ENCODE data around the gene GMPPB. TPM values are rescaled to one million over a fixed set of nuclear protein-coding genes. Genes with fewer than 3 reads are reported as not detected.

GMPPB gene
- polyA plus RNA-seq, 2 donors: 17.7 to 32.1 TPM

- Histone ChIP-seq H3K27ac (ENCODE audit: low read depth in 2 of 2, low read length in 1 of 2) (no peak overlapping the region), H3K36me3 (ENCODE audit: control insufficient read depth in 2 of 2, insufficient read depth in 2 of 2, low read length in 1 of 2) (peaks cover 7 to 29% of the 10 kb centered on the region in 2 donors)
- WGBS, 2 donors: 94 to 96% methylated on average over 1 of the region's 1 CpG
Observed at GRCh38 chr3:49733551-49733950, 9.8 kb upstream of the GMPPB start.

GRCh38 chr3:49732597-49732996 lies 8.8 kb upstream of the GMPPB start:
- no peaks in the 10 kb centered on the region for H3K27me3 ChIP-seq (ENCODE audit: control insufficient read depth in 1 of 2, insufficient read depth in 2 of 2, low read length in 2 of 2)
- H3K36me3 ChIP-seq (ENCODE audit: control insufficient read depth in 2 of 2, insufficient read depth in 2 of 2, low read length in 1 of 2): peaks cover 13 to 27% of the 10 kb centered on the region in 2 donors
- no peaks in the 10 kb centered on the region for H3K9me3 ChIP-seq (ENCODE audit: control insufficient read depth in 2 of 2, insufficient read depth in 1 of 2, low read depth in 1 of 2, low read length in 1 of 2)
- no peak overlapping the region for H3K27ac ChIP-seq (ENCODE audit: low read depth in 2 of 2, low read length in 1 of 2)
- WGBS, 2 donors: 89 to 94% methylated on average over 11 of the region's 11 CpGs
- H3K4me3 ChIP-seq (ENCODE audit: low read depth in 1 of 2, low read length in 2 of 2): no peak overlapping the region
- H3K4me1 ChIP-seq (ENCODE audit: control insufficient read depth in 2 of 2, insufficient read depth in 2 of 2, low read length in 1 of 2): no peaks in the 10 kb centered on the region

More at GRCh38 chr3:49733551-49733950, 9.8 kb upstream of the GMPPB start:
- no peaks in the 10 kb centered on the region for H3K4me1 ChIP-seq (ENCODE audit: control insufficient read depth in 2 of 2, insufficient read depth in 2 of 2, low read length in 1 of 2)
- H3K27me3 ChIP-seq (ENCODE audit: control insufficient read depth in 1 of 2, insufficient read depth in 2 of 2, low read length in 2 of 2): no peaks in the 10 kb centered on the region
- no peak overlapping the region for H3K4me3 ChIP-seq (ENCODE audit: low read depth in 1 of 2, low read length in 2 of 2)
- H3K9me3 ChIP-seq (ENCODE audit: control insufficient read depth in 2 of 2, insufficient read depth in 1 of 2, low read depth in 1 of 2, low read length in 1 of 2): no peaks in the 10 kb centered on the region

- H3K36me3 ChIP-seq (ENCODE audit: control insufficient read depth in 2 of 2, insufficient read depth in 2 of 2, low read length in 1 of 2): peaks cover 14 to 27% of the 10 kb centered on the region in 2 donors
- no peak overlapping the region for H3K4me3 ChIP-seq (ENCODE audit: low read depth in 1 of 2, low read length in 2 of 2)
- 98 to 99% methylated on average over 4 of the region's 4 CpGs for WGBS, 2 donors
- H3K27ac ChIP-seq (ENCODE audit: low read depth in 2 of 2, low read length in 1 of 2): no peak overlapping the region
- H3K27me3 ChIP-seq (ENCODE audit: control insufficient read depth in 1 of 2, insufficient read depth in 2 of 2, low read length in 2 of 2): no peaks in the 10 kb centered on the region
- H3K4me1 ChIP-seq (ENCODE audit: control insufficient read depth in 2 of 2, insufficient read depth in 2 of 2, low read length in 1 of 2): no peaks in the 10 kb centered on the region
- H3K9me3 ChIP-seq (ENCODE audit: control insufficient read depth in 2 of 2, insufficient read depth in 1 of 2, low read depth in 1 of 2, low read length in 1 of 2): no peaks in the 10 kb centered on the region
Observed at GRCh38 chr3:49729966-49730609, 6.3 kb upstream of the GMPPB start.

GRCh38 chr3:49727924-49728361 lies 4.2 kb upstream of the GMPPB start:
- Histone ChIP-seq H3K4me1 (ENCODE audit: control insufficient read depth in 2 of 2, insufficient read depth in 2 of 2, low read length in 1 of 2) (peaks cover 0 to 7% of the 10 kb centered on the region in 2 donors), H3K27ac (ENCODE audit: low read depth in 2 of 2, low read length in 1 of 2) (no peak overlapping the region), H3K27me3 (ENCODE audit: control insufficient read depth in 1 of 2, insufficient read depth in 2 of 2, low read length in 2 of 2) (no peaks in the 10 kb centered on the region), H3K36me3 (ENCODE audit: control insufficient read depth in 2 of 2, insufficient read depth in 2 of 2, low read length in 1 of 2) (peaks cover 11 to 24% of the 10 kb centered on the region in 2 donors), H3K9me3 (ENCODE audit: control insufficient read depth in 2 of 2, insufficient read depth in 1 of 2, low read depth in 1 of 2, low read length in 1 of 2) (no peaks in the 10 kb centered on the region), H3K4me3 (ENCODE audit: low read depth in 1 of 2, low read length in 2 of 2) (no peak overlapping the region)
- WGBS, 2 donors: 93 to 94% methylated on average over 15 of the region's 15 CpGs

GRCh38 chr3:49727154-49727923 lies 3.6 kb upstream of the GMPPB start:
- no peaks in the 10 kb centered on the region for H3K9me3 ChIP-seq (ENCODE audit: control insufficient read depth in 2 of 2, insufficient read depth in 1 of 2, low read depth in 1 of 2, low read length in 1 of 2)

GRCh38 chr3:49725906-49726681 lies 2.3 kb upstream of the GMPPB start:
- 75 to 76% methylated on average over 11 of the region's 11 CpGs for WGBS, 2 donors
- no peaks in the 10 kb centered on the region for H3K9me3 ChIP-seq (ENCODE audit: control insufficient read depth in 2 of 2, insufficient read depth in 1 of 2, low read depth in 1 of 2, low read length in 1 of 2)
- no peak overlapping the region for H3K4me3 ChIP-seq (ENCODE audit: low read depth in 1 of 2, low read length in 2 of 2)
- H3K27ac ChIP-seq (ENCODE audit: low read depth in 2 of 2, low read length in 1 of 2): peak overlapping the region in 1 of 2 donors; percentile 24
- H3K36me3 ChIP-seq (ENCODE audit: control insufficient read depth in 2 of 2, insufficient read depth in 2 of 2, low read length in 1 of 2): peaks cover 14 to 34% of the 10 kb centered on the region in 2 donors
- no peaks in the 10 kb centered on the region for H3K27me3 ChIP-seq (ENCODE audit: control insufficient read depth in 1 of 2, insufficient read depth in 2 of 2, low read length in 2 of 2)
- H3K4me1 ChIP-seq (ENCODE audit: control insufficient read depth in 2 of 2, insufficient read depth in 2 of 2, low read length in 1 of 2): peaks cover 0 to 15% of the 10 kb centered on the region in 2 donors

More at GRCh38 chr3:49727154-49727923, 3.6 kb upstream of the GMPPB start:
- Histone ChIP-seq H3K4me3 (ENCODE audit: low read depth in 1 of 2, low read length in 2 of 2) (no peak overlapping the region), H3K36me3 (ENCODE audit: control insufficient read depth in 2 of 2, insufficient read depth in 2 of 2, low read length in 1 of 2) (peaks cover 11 to 25% of the 10 kb centered on the region in 2 donors), H3K27me3 (ENCODE audit: control insufficient read depth in 1 of 2, insufficient read depth in 2 of 2, low read length in 2 of 2) (no peaks in the 10 kb centered on the region), H3K27ac (ENCODE audit: low read depth in 2 of 2, low read length in 1 of 2) (no peak overlapping the region), H3K4me1 (ENCODE audit: control insufficient read depth in 2 of 2, insufficient read depth in 2 of 2, low read length in 1 of 2) (peaks cover 0 to 13% of the 10 kb centered on the region in 2 donors)
- WGBS, 2 donors: 88 to 91% methylated on average over 19 of the region's 19 CpGs

- no peaks in the 10 kb centered on the region for H3K27me3 ChIP-seq (ENCODE audit: control insufficient read depth in 1 of 2, insufficient read depth in 2 of 2, low read length in 2 of 2)
- no peaks in the 10 kb centered on the region for H3K9me3 ChIP-seq (ENCODE audit: control insufficient read depth in 2 of 2, insufficient read depth in 1 of 2, low read depth in 1 of 2, low read length in 1 of 2)
- peaks cover 0 to 15% of the 10 kb centered on the region in 2 donors for H3K4me1 ChIP-seq (ENCODE audit: control insufficient read depth in 2 of 2, insufficient read depth in 2 of 2, low read length in 1 of 2)
- H3K36me3 ChIP-seq (ENCODE audit: control insufficient read depth in 2 of 2, insufficient read depth in 2 of 2, low read length in 1 of 2): peaks cover 16 to 39% of the 10 kb centered on the region in 2 donors
- H3K27ac ChIP-seq (ENCODE audit: low read depth in 2 of 2, low read length in 1 of 2): peak overlapping the region; percentile 91 to 97
- 11 to 19% methylated on average over 6 of the region's 6 CpGs for WGBS, 2 donors
- peak overlapping the region; percentile 60 to 63 for H3K4me3 ChIP-seq (ENCODE audit: low read depth in 1 of 2, low read length in 2 of 2)
Observed at GRCh38 chr3:49724586-49724985, 835 bp upstream of the GMPPB start.

GRCh38 chr3:49723296-49723627 lies 489 bp downstream of the GMPPB start:
- Histone ChIP-seq H3K36me3 (ENCODE audit: control insufficient read depth in 2 of 2, insufficient read depth in 2 of 2, low read length in 1 of 2) (peaks cover 16 to 39% of the 10 kb centered on the region in 2 donors), H3K4me3 (ENCODE audit: low read depth in 1 of 2, low read length in 2 of 2) (peak overlapping the region; percentile 93 to 96)

GRCh38 chr3:49722896-49723295 lies 855 bp downstream of the GMPPB start:
- 59 to 64% methylated on average over 8 of the region's 8 CpGs for WGBS, 2 donors
- Histone ChIP-seq H3K4me1 (ENCODE audit: control insufficient read depth in 2 of 2, insufficient read depth in 2 of 2, low read length in 1 of 2) (peaks cover 7 to 30% of the 10 kb centered on the region in 2 donors), H3K27ac (ENCODE audit: low read depth in 2 of 2, low read length in 1 of 2) (peak overlapping the region; percentile 95 to 98), H3K9me3 (ENCODE audit: control insufficient read depth in 2 of 2, insufficient read depth in 1 of 2, low read depth in 1 of 2, low read length in 1 of 2) (no peaks in the 10 kb centered on the region), H3K36me3 (ENCODE audit: control insufficient read depth in 2 of 2, insufficient read depth in 2 of 2, low read length in 1 of 2) (peaks cover 13 to 37% of the 10 kb centered on the region in 2 donors), H3K4me3 (ENCODE audit: low read depth in 1 of 2, low read length in 2 of 2) (peak overlapping the region; percentile 93 to 96), H3K27me3 (ENCODE audit: control insufficient read depth in 1 of 2, insufficient read depth in 2 of 2, low read length in 2 of 2) (no peaks in the 10 kb centered on the region)

More at GRCh38 chr3:49723296-49723627, 489 bp downstream of the GMPPB start:
- Histone ChIP-seq H3K4me1 (ENCODE audit: control insufficient read depth in 2 of 2, insufficient read depth in 2 of 2, low read length in 1 of 2) (peaks cover 7 to 26% of the 10 kb centered on the region in 2 donors), H3K9me3 (ENCODE audit: control insufficient read depth in 2 of 2, insufficient read depth in 1 of 2, low read depth in 1 of 2, low read length in 1 of 2) (no peaks in the 10 kb centered on the region), H3K27ac (ENCODE audit: low read depth in 2 of 2, low read length in 1 of 2) (peak overlapping the region; percentile 95 to 98), H3K27me3 (ENCODE audit: control insufficient read depth in 1 of 2, insufficient read depth in 2 of 2, low read length in 2 of 2) (no peaks in the 10 kb centered on the region)
- 0 to 1% methylated on average over 20 of the region's 20 CpGs for WGBS, 2 donors
